Duodenal mucosa (tissue), 2 donors: ENCODE measurements around the gene OTOP3.

ENCODE experiments used
- H3K27ac ChIP-seq: one replicate; pipeline ENCODE4 v1.7.0; 2013; ENCODE audit warnings: low read depth, low read length
- H3K27me3 ChIP-seq, 2 donors: one replicate each; pipeline ENCODE4 v1.7.0; 2013; ENCODE audit warnings: low read length in 2 of 2, control low read depth in 1 of 2; ENCODE audit not compliant: insufficient read depth in 2 of 2, control insufficient read depth in 1 of 2
- H3K36me3 ChIP-seq, 2 donors: one replicate each; pipeline ENCODE4 v1.7.0; 2013; ENCODE audit warnings: low read length in 2 of 2, control low read depth in 1 of 2; ENCODE audit not compliant: insufficient read depth in 2 of 2, control insufficient read depth in 1 of 2
- H3K4me1 ChIP-seq, 2 donors: one replicate each; pipeline ENCODE4 v1.7.0; 2013; ENCODE audit warnings: low read length in 2 of 2, control low read depth in 1 of 2; ENCODE audit not compliant: insufficient read depth in 2 of 2, control insufficient read depth in 1 of 2
- H3K4me3 ChIP-seq, 2 donors: one replicate each; pipeline ENCODE4 v1.7.0; 2013; ENCODE audit warnings: low read length in 2 of 2, low read depth in 1 of 2
- H3K9ac ChIP-seq, 2 donors: one replicate each; pipeline ENCODE4 v1.7.0; 2013; ENCODE audit warnings: low read length in 2 of 2, low read depth in 1 of 2
- H3K9me3 ChIP-seq, 2 donors: one replicate each; pipeline ENCODE4 v1.7.0; 2013; ENCODE audit warnings: low read length in 2 of 2, control low read depth in 1 of 2; ENCODE audit not compliant: control insufficient read depth in 1 of 2

Gene OTOP3

GRCh38 chr17:74923538-74924249 lies 12.0 kb upstream of the OTOP3 start:
- Histone ChIP-seq H3K36me3 (no peaks in the 10 kb centered on the region), H3K27me3 (peaks cover 61 to 63% of the 10 kb centered on the region in 2 donors), H3K27ac (no peak overlapping the region), H3K9ac (peak overlapping the region in 1 of 2 donors; percentile 19), H3K4me1 (peaks cover 10% of the 10 kb centered on the region in 2 donors), H3K9me3 (no peaks in the 10 kb centered on the region), H3K4me3 (peak overlapping the region in 1 of 2 donors; percentile 43)

GRCh38 chr17:74924250-74924948 lies 11.3 kb upstream of the OTOP3 start, which contains the start of gene OTOP2:
TSS of gene OTOP2 (plus strand) at chr17:74924273. CDS start at chr17:74924633, 360 bp downstream.
- Histone ChIP-seq H3K4me3 (peak within 1 kb of the TSS in 1 of 2 donors; percentile 43), H3K27me3 (peaks cover 57 to 61% of the 10 kb centered on the region in 2 donors), H3K36me3 (no peaks in the 10 kb centered on the region), H3K27ac (no peak within 1 kb of the TSS), H3K9me3 (no peaks in the 10 kb centered on the region), H3K4me1 (peaks cover 10% of the 10 kb centered on the region in 2 donors), H3K9ac (peak within 1 kb of the TSS in 1 of 2 donors; percentile 19)

DNA sequence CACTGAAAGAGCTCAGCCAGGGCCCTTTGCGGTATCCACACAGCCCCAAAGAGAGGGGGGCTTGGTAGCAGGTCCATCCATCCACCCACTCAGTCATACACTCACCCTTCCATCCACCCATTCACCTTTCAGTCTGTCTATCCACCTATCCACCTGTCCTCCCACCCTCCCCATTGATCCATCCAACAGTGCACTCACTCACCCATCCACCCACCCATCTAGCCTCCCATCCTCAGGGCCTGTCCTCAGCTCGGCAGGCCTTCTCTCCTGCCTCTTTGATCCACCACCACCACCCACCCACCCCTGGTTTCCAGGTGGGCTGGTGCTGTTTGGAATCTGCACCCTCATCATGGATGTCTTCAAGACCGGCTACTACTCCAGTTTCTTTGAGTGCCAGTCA lies 10.5 kb upstream of the OTOP3 start:
- Histone ChIP-seq H3K27ac (no peak overlapping the region), H3K36me3 (no peaks in the 10 kb centered on the region), H3K4me1 (peaks cover 10% of the 10 kb centered on the region in 2 donors), H3K4me3 (no peak overlapping the region), H3K27me3 (peaks cover 53 to 59% of the 10 kb centered on the region in 2 donors), H3K9me3 (no peaks in the 10 kb centered on the region), H3K9ac (no peak overlapping the region)

DNA sequence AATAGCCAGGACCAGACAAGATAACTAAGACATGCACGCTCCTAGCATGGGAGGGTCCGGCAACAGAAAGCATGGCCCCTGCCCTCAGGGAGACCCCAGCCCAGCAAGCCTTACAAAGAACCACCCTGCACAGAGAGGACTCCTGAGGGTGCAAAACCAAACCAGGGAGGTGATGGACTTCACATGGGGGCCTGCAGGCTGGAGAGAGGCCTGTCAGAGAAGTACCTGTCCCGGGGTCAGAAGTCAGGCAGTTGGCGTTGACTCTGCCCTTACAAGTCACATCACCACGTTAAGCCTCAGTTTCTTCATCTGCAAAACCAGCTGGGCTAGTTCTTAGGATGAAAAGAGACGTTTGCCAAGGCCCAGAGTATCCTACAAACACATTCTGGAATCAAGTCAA lies 6.9 kb upstream of the OTOP3 start:
- Histone ChIP-seq H3K4me3 (no peak overlapping the region), H3K9ac (no peak overlapping the region), H3K4me1 (peaks cover 8 to 9% of the 10 kb centered on the region in 2 donors), H3K27me3 (peaks cover 30 to 39% of the 10 kb centered on the region in 2 donors), H3K9me3 (no peaks in the 10 kb centered on the region), H3K27ac (no peak overlapping the region), H3K36me3 (no peaks in the 10 kb centered on the region)

GRCh38 chr17:74930535-74931036 lies 5.1 kb upstream of the OTOP3 start:
- no peak overlapping the region for H3K9ac ChIP-seq
- peaks cover 15 to 25% of the 10 kb centered on the region in 2 donors for H3K27me3 ChIP-seq
- no peak overlapping the region for H3K27ac ChIP-seq
- peaks cover 5% of the 10 kb centered on the region in 2 donors for H3K4me1 ChIP-seq
- no peaks in the 10 kb centered on the region for H3K9me3 ChIP-seq
- no peak overlapping the region for H3K4me3 ChIP-seq
- no peaks in the 10 kb centered on the region for H3K36me3 ChIP-seq

- Histone ChIP-seq H3K27me3 (peaks cover 27 to 31% of the 10 kb centered on the region in 2 donors), H3K4me1 (peaks cover 25 to 31% of the 10 kb centered on the region in 2 donors), H3K9me3 (no peaks in the 10 kb centered on the region), H3K9ac (no peak overlapping the region), H3K4me3 (peak overlapping the region; percentile 36 to 55), H3K27ac (no peak overlapping the region), H3K36me3 (no peaks in the 10 kb centered on the region)
These were observed 650 bp upstream of the OTOP3 start for GRCh38 chr17:74935048-74935447.

- H3K9ac ChIP-seq, result peak overlapping the region; percentile 32 to 61
- no peak overlapping the region for H3K27ac ChIP-seq
- no peaks in the 10 kb centered on the region for H3K9me3 ChIP-seq
- peaks cover 0 to under 1% of the 10 kb centered on the region in 2 donors for H3K36me3 ChIP-seq
- H3K4me3 ChIP-seq, result peak overlapping the region; percentile 55 to 61
- peaks cover 25 to 31% of the 10 kb centered on the region in 2 donors for H3K4me1 ChIP-seq
- peaks cover 27 to 31% of the 10 kb centered on the region in 2 donors for H3K27me3 ChIP-seq
These were observed 737 bp downstream of the OTOP3 start for GRCh38 chr17:74936470-74936799.

DNA sequence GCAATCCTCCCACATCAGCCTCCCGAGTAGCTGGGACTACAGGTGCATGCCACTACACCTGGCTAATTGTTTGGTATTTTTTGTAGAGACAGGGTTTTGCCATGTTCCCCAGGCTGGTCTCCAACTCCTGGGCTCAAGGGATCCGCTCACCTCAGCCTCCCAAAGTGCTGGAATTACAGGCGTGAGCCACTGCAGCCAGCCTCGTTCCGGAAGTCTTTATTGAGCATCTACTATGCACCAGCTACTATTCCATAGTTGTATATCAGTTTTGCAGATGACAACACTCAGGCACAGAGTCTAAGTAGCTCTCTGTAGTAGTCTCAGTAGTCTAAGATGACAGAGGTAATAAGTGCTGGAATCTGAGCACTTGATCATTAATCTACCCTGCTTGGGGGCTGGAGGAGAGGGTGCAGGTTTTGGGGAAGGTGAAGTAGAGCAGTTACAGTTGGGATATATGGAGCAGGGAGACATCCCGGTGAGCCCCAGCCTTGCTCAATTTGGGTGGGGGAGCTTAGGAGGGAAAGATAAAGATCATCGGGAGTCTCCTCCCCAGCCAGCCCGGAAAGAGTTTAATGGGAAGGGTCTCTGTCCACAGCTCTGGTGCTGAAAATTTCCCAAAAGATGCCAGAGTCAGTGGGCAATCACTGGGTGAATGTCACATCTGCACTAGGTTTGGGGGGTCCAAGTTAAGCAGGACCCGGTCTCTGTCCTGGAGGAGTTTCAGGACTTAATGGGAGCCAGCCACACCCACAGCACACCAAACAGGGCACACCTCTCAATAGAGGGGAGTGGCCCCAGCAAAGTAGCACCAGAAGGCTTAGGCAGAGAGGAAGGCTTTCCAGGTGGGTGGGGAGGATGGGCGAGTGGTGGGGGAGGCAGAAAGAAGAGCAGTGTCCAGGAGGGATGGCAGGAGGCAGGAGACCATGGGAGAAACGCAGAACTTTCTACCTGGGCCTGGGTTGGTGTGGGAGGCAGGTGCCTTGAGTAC lies 1.7 kb downstream of the OTOP3 start:
- peaks cover 25 to 31% of the 10 kb centered on the region in 2 donors for H3K4me1 ChIP-seq
- no peak overlapping the region for H3K27ac ChIP-seq
- H3K27me3 ChIP-seq, result peaks cover 27 to 31% of the 10 kb centered on the region in 2 donors

GRCh38 chr17:74938194-74938950 lies 2.7 kb downstream of the OTOP3 start:
- H3K9ac ChIP-seq, result peak overlapping the region in 1 of 2 donors; percentile 33
- peaks cover 25 to 31% of the 10 kb centered on the region in 2 donors for H3K4me1 ChIP-seq
- H3K36me3 ChIP-seq, result peaks cover 0 to 7% of the 10 kb centered on the region in 2 donors
- H3K27me3 ChIP-seq, result peaks cover 25 to 31% of the 10 kb centered on the region in 2 donors
- H3K9me3 ChIP-seq, result no peaks in the 10 kb centered on the region
- H3K27ac ChIP-seq, result peak overlapping the region; percentile 50
- H3K4me3 ChIP-seq, result peak overlapping the region; percentile 35 to 40

More for the DNA sequence above, 1.7 kb downstream of the OTOP3 start:
- Histone ChIP-seq H3K9me3 (no peaks in the 10 kb centered on the region), H3K9ac (peak overlapping the region in 1 of 2 donors; percentile 33), H3K36me3 (peaks cover 0 to 7% of the 10 kb centered on the region in 2 donors), H3K4me3 (peak overlapping the region; percentile 23 to 40)
